Ishikawa (cell line): ENCODE measurements around the gene DSCAML1.

Experiments
- CEBPB ChIP-seq: IDR thresholded peaks from 2 replicates; pipeline ENCODE4 v1.6.1; 2012
- CREB1 ChIP-seq: IDR thresholded peaks from 2 replicates; pipeline ENCODE4 v1.6.1; 2012; ENCODE audit warnings: low read depth
- EGR1 ChIP-seq: IDR thresholded peaks from 2 replicates; pipeline ENCODE4 v1.6.1; 2012
- EP300 ChIP-seq: IDR thresholded peaks from 2 replicates; pipeline ENCODE4 v1.6.1; 2012; ENCODE audit warnings: borderline replicate concordance
- FOXM1 ChIP-seq: IDR thresholded peaks from 2 replicates; pipeline ENCODE4 v1.6.1; 2012; ENCODE audit warnings: low read depth, borderline replicate concordance
- MAX ChIP-seq: IDR thresholded peaks from 2 replicates; pipeline ENCODE4 v1.6.1; 2012
- NFIC ChIP-seq: IDR thresholded peaks from 2 replicates; pipeline ENCODE4 v1.6.1; 2012
- RAD21 ChIP-seq: IDR thresholded peaks from 2 replicates; pipeline ENCODE4 v1.6.1; 2012; ENCODE audit warnings: low read depth
- REST ChIP-seq: IDR thresholded peaks from 2 replicates; pipeline ENCODE4 v1.6.1; 2012; ENCODE audit warnings: low read depth, mild to moderate bottlenecking
- TAF1 ChIP-seq: IDR thresholded peaks from 2 replicates; pipeline ENCODE4 v1.6.1; 2012; ENCODE audit warnings: low read depth, mild to moderate bottlenecking
- TCF12 ChIP-seq: IDR thresholded peaks from 2 replicates; pipeline ENCODE4 v1.6.1; 2012; ENCODE audit warnings: low read depth
- TEAD4 ChIP-seq: IDR thresholded peaks from 2 replicates; pipeline ENCODE4 v1.6.1; 2012
- USF1 ChIP-seq: IDR thresholded peaks from 2 replicates; pipeline ENCODE4 v1.6.1; 2012
- YY1 ChIP-seq: IDR thresholded peaks from 2 replicates; pipeline ENCODE4 v1.6.1; 2012; ENCODE audit warnings: low read depth
- ZBTB7A ChIP-seq: IDR thresholded peaks from 2 replicates; pipeline ENCODE4 v1.6.1; 2012; ENCODE audit warnings: low read depth

The DSCAML1 gene

GRCh38 chr11:117839936-117840813, 43.2 kb upstream of the DSCAML1 start:
- TF ChIP-seq MAX = no peak
- TF ChIP-seq EGR1 = no peak
- TF ChIP-seq YY1 = no peak
- TF ChIP-seq RAD21 = no peak
- TF ChIP-seq ZBTB7A = no peak
- TF ChIP-seq CEBPB = no peak
- no peak for TF ChIP-seq TAF1
- TF ChIP-seq TCF12 = no peak
- TF ChIP-seq USF1 = no peak

- TF ChIP-seq FOXM1 (no peak), CREB1 (no peak), USF1 (no peak), TEAD4 (no peak), CEBPB (no peak), EGR1 (no peak), REST (no peak), EP300 (no peak), NFIC (no peak), TAF1 (no peak), RAD21 (no peak), TCF12 (no peak), MAX (no peak), ZBTB7A (no peak), YY1 (no peak)
Observed at GRCh38 chr11:117839380-117839881, 42.4 kb upstream of the DSCAML1 start.

GRCh38 chr11:117838901-117839300, 41.9 kb upstream of the DSCAML1 start:
- no peak for TF ChIP-seq REST
- TF ChIP-seq EGR1 = no peak
- no peak for TF ChIP-seq ZBTB7A
- TF ChIP-seq TCF12 = no peak
- no peak for TF ChIP-seq YY1
- no peak for TF ChIP-seq MAX
- no peak for TF ChIP-seq TEAD4
- no peak for TF ChIP-seq TAF1
- no peak for TF ChIP-seq CEBPB
- TF ChIP-seq EP300 = no peak
- no peak for TF ChIP-seq USF1

GRCh38 chr11:117837791-117838190, 40.8 kb upstream of the DSCAML1 start:
- TF ChIP-seq TEAD4 (no peak), MAX (no peak), TAF1 (no peak)

- no peak for TF ChIP-seq TEAD4
- TF ChIP-seq TCF12 = no peak
- no peak for TF ChIP-seq CEBPB
- no peak for TF ChIP-seq TAF1
- TF ChIP-seq FOXM1 = no peak
- TF ChIP-seq MAX = no peak
- no peak for TF ChIP-seq CREB1
- TF ChIP-seq NFIC = no peak
- no peak for TF ChIP-seq YY1
- no peak for TF ChIP-seq ZBTB7A
- no peak for TF ChIP-seq RAD21
- TF ChIP-seq USF1 = no peak
- no peak for TF ChIP-seq REST
- TF ChIP-seq EGR1 = no peak
- no peak for TF ChIP-seq EP300
Observed at GRCh38 chr11:117837070-117837776, 40.2 kb upstream of the DSCAML1 start.
